ENCODE data around the gene SLC47A2.

- no peak for TF ChIP-seq CTCF (IDR thresholded peaks at IDR 0.05)
- peak; percentile 13 to 84 for TF ChIP-seq EP300 (IDR thresholded peaks at IDR 0.05)
- TF ChIP-seq POLR2A (IDR thresholded peaks at IDR 0.05) = no peak
Measured at GRCh38 chr17:19728084-19728495, 11.7 kb upstream of the SLC47A2 start.
